GM10847 (cell line): ENCODE data around the gene CASQ2.

Source experiments
- POLR2A ChIP-seq: IDR thresholded peaks from 2 replicates; pipeline ENCODE4 v1.6.1; 2011; ENCODE audit not compliant: insufficient read length; ENCODE audit errors: extremely low read depth

The CASQ2 gene

GRCh38 chr1:115722221-115722620 lies 46.3 kb downstream of the CASQ2 start:
- no peak for TF ChIP-seq POLR2A

DNA sequence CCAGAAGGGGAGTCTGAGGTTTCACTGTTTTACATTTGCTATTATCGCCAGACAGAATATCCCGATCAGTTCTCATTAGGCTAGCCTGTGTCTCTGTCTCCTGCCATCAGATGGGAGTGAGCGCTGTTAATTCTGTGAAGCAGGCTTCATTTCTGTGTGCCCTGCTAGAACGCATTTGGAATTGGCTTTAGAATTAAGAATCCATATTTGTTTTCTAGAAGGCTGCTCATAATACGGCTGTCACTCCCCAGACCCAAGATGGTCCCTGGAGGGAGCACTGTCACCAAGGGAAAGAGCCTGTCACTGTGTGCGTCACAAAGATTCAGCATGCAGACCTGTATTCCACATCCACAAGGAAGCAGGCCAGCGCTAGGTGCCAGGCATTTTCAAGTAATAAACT lies 49.2 kb downstream of the CASQ2 start:
- TF ChIP-seq POLR2A, result no peak

DNA sequence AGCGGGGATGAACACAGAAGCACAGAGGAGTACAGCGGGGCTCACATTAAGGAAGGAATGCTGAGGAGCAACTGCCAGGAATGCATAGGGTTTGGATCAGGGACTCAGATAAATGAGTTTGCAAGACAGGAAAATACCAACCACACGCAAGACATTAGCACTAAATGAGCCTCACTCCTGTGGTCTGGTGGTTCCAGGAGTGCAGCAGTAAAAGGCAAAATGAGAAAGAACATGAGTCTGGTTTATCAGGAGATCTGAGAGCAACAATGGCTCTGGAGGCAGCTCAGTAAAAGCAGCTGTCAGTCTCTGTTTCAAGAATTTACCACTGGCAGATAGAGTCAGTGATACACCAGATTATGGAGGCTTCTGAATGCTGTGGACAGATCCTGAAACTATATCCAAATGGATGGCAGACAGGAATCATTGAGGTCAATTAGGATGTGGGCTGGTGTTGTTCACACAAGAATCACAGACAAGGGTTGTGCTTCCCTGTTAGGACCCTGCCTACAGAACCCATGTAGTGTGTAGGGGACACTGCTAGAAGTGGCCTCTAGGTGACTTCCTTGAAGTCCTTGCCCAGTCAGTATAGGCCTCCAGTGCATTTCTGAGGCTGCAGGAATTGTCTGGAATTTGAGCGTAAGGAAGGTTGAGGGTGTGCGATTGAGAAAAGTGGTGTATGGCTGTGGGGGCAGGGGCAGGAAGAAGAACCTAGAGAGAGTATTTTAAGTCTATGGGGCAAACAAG lies 50.3 kb downstream of the CASQ2 start:
- no peak for TF ChIP-seq POLR2A

- no peak for TF ChIP-seq POLR2A
Observed at GRCh38 chr1:115717541-115717940, 51.0 kb downstream of the CASQ2 start.

DNA sequence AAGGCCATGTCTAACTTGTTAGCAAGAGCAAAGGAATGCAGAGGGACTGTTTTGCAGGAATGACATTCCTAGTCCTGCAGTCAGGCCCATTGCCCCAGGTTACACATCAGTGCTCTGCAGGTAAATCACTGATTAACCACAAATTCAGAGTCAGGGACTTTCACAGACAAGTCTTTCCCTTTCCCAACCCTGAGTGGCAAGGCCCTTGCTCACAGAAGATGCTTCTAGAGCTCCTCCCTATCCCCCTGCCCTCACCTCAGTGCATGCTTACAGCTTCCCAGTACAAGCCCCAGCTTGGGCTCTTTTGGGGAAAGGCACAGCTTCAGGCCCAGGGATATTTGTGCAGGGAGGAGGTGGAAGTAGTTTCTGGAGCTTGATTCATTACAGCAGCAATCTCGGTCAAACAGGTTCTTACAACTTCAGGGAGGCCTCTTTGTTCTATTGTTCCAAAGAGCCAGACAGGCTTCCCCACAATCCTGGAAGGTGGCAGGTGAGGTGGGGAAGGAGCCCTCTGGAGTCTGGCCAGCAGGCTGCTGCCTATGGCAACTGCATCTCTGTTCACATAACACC lies 53.9 kb downstream of the CASQ2 start:
- TF ChIP-seq POLR2A, result no peak

GRCh38 chr1:115713906-115714305 lies 54.6 kb downstream of the CASQ2 start:
- no peak for TF ChIP-seq POLR2A

DNA sequence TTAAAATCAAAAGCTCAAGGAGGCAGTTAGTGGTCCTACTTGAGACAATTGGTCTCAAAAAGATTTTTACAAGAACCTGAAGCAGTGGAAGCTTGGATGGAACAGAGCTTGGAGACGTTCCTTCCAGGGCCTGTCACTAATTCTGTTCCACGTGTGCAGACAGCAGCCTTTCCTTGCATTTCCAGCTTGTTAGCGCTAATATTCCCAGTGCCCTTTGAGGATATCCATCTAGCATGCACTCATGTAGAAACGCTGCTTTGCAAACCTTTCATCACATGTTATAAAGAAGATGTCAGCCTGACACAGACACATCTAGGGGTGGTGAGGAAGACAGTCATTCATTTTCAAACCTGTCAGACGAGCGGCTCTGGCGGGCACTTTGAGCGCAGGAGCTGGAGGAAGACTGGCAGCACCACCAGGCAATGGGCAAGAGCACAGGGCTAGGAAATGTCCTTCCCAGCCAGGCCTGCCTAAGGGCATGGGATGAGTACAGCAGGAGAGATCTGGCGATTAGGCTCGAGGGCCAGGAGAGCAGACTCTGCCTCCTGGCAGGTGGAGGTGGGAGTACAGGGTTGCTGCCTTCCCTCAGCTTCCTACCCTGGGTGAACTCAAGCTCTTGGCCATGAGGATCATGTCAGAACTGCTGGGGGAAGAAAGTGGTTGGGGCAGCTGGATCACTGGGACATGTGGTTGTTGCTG lies 55.5 kb downstream of the CASQ2 start:
- TF ChIP-seq POLR2A, result no peak

DNA sequence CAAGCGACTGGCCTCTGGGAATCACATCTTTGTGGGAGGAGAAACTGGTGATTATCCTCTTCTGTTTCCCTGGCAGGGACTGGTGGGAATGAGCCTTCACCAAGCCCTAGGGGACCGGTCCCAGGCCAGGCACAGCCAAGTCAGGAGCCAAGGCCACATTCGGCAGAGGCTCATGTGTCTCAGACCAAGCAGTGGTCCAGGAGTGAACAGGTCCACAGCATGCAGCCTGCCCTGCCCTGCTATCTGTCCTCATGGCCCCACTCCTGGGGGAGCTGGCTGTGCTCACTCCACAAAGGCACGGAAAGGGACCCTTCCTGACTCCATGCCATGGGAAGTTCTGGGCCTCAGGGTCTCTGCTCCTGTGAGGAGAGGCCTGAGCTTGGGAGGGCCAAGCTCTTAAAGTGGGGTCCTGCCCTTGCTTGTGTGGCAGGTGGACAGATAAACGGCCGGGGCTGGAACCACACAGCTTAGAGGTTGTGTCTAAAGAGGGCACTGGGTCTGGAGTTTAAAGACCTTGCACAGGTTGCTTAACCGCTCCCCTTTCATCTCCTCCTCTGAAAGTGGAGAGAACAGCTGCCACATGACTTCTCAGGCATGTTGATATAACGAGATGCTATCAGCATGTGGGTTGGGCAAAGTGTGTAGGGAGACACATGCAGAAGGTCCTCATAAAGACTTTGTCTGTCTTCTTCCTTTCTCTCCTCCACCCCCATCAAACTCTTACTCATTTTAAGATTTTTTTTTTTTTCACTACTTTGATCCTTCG lies 57.5 kb downstream of the CASQ2 start:
- TF ChIP-seq POLR2A, result no peak

DNA sequence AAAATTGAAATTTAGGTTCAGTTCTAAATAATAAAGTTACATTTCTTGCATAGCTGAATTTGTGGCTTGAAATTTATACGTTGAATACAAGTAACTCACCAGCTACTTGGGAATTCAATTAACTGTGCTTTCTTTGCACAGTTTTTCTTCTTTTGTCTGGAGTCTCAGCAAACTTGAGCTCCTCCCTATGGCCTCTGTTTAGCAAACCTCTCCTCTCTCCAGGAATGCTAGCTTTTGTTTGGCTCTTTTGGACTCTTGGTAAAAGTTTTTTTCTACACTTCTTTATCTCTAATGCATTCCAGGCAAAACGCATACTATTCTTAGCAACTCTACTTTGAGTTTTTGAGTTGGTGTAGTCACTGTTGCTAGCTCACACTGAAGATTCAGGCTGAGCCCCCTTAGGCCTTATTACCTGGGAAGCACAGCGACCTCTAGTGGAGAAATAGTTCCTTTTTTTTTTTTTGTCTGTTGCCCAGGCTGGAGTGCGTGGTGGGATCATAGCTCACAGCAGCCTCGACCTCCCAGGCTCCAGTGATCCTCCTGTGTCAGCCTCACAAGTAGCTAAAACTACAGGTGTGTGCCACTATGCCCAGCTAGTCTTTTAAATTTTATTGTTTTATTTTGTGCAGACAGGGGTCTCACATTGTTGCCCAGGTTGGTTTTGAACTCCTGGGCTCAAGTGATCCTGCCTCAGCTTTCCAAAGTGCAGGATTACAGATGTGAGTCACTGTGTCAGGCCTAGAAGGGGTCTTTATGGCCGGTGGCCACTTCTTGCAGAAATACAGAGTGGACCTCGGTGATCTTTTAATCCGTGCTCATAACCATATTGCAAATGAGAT lies 61.7 kb downstream of the CASQ2 start:
- no peak for TF ChIP-seq POLR2A

DNA sequence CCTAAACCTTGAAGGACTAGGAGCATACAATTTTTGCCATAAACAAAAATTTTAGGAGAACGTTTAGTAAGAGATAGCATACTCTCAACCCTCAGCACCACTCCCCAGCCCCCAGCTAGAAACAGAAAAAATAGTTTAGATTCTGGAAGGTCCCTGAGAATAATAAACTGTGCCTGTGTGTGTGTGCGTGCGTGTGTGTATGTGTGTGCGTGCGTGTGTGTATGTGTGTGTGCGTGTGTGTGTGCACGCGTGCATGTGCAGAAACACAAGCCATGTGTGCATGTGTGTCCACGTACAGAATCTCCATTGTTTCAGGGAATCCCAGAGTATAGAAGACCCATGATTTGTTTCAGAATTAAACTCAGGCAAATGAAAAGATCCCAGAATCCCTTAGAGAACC lies 62.6 kb downstream of the CASQ2 start:
- no peak for TF ChIP-seq POLR2A

DNA sequence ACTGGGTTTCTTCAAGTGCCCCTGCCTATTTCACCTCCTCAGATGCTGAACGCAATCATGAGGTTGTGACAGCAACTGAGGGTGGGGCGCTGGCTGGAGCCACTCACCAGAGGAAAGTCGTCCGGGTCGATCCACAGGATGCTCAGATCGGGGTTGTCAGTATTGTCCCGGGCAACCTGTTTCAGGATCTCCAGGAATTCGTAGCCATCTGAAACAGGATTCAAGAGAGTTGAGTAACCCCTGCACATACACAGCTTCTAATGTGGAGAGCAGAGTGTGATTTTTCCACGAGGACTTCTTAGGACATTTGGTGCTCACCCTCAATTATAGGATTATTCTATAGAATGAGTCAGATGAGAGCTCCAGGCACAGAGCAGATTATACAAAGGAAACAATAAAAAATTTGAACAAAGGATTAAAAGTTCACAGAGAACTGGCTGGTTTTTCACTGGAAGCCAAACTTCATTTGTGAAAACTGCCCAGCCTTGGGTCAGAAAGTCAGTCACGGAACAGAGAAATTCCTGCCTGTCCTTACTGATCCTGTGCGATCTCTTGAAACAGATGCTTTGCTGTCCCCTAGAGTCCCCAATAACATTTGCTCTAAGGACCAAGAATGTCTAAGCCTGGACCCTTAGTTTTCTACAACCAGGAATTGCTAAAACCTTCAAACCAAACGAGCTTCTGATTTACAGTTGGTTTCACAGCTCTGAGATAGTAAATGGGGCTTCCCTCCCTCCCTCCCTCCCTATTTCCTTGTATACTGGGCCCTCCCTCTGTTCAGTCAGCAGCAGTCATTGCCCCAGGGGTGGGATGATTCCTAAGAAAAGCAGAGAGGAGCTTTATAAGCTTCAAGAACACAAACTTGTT lies 63.2 kb downstream of the CASQ2 start:
- TF ChIP-seq POLR2A, result no peak

- no peak for TF ChIP-seq POLR2A
Observed at GRCh38 chr1:115702959-115703358, 65.6 kb downstream of the CASQ2 start.

DNA sequence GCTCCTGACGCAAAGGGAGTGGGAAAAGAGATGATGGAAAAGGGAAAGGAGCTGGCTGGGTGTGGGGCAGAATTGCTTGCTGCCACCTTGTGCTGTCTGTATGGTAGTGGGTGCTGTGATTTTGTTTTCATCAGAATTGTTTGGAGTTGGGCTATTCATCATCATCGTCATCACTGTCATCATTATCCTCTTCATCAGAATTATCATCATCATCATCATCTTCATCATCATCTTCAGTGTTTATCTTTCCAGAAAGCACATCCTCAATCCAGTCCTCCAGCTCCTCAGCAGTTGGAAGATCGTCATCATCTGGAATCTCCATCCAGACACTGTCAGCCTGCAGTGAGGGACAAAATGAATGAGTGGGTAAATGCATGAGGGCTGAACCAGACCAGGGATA lies 67.4 kb downstream of the CASQ2 start:
- TF ChIP-seq POLR2A, result no peak

GRCh38 chr1:115697619-115698018 lies 70.9 kb downstream of the CASQ2 start:
- no peak for TF ChIP-seq POLR2A

DNA sequence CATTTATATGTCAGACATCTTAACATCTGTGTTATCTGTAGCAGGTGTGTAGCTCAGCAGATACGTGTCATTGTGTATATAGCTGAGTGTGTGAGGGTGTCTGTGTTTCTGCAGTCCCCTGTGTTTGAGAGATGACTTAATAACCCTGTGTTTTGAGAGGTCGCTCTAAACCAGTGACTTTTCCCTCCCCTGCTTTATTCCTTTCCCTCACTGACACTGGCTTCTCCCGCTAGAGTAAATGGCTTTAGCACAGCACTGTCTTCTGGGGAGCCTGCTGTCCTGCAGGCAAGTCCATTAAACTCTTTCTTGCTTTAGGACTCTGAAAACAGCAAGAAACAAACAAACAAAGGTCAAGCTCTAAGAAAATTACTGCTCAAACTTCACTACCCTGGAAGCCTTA lies 73.7 kb downstream of the CASQ2 start:
- TF ChIP-seq POLR2A, result no peak
